CD4-positive, alpha-beta T cell treated with Interleukin-12 subunit alpha and Interleukin-12 subunit beta, for 1 hour (primary cell): ENCODE results near the gene FOXK1.
"Not testable (repeated sequence)": the region's sequence is repeated elsewhere in the genome, so short reads cannot be mapped to it uniquely, and the experiment has no call there.

Source experiments
- DNase-seq: peaks from one replicate; pipeline ENCODE4 v3.0.0-alpha.2; 2020

FOXK1 gene

GRCh38 chr7:4681886-4682620, at the start of gene FOXK1:
Gene FOXK1, plus strand, starts transcription at chr7:4682295. Its CDS starts 14 bp downstream, at chr7:4682309.
- DNase-seq, result peak; percentile 84

- DNase-seq, result no peak
These were observed 49.1 kb upstream of the FOXK1 start for GRCh38 chr7:4633012-4633411.

- no peak for DNase-seq
These were observed 47.9 kb upstream of the FOXK1 start for GRCh38 chr7:4634166-4634565.

DNA sequence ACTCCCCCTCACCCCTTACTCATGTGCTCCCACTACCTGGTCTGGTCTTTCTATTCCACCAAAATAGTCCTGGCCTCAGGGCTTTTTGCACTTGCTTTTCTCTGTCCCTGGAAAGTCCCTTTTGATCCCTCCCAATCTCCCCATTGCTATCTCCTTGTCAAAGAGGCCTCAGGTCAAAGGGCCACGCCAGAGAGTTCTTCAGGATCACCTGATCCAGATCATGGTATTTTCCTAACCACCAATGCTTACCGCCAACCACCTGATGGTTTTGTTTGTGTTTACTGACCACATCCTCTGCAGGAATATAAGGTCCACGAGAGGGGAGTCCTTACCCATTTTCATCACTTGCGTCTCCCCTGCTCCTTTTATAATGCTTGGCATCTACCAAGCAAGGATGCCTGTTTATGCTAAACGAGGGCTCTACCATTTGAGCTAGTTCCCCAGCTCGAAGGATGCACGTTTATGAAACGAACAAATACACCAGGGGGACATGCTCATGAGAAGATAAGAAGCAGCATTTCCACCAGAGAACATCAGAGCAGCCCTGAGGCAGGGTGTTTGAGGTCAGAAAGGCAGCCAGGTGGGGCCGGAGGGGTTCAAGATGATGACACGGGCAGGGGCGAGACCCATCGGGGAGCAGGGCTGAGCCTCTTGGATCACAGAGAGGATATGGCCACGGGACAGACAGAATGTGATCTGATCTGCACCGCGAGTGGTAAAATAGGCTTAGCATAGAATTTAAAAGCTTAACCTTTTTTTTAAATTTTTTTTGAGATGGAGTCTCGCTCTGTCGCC, 43.1 kb upstream of the FOXK1 start:
- DNase-seq, result no peak

DNA sequence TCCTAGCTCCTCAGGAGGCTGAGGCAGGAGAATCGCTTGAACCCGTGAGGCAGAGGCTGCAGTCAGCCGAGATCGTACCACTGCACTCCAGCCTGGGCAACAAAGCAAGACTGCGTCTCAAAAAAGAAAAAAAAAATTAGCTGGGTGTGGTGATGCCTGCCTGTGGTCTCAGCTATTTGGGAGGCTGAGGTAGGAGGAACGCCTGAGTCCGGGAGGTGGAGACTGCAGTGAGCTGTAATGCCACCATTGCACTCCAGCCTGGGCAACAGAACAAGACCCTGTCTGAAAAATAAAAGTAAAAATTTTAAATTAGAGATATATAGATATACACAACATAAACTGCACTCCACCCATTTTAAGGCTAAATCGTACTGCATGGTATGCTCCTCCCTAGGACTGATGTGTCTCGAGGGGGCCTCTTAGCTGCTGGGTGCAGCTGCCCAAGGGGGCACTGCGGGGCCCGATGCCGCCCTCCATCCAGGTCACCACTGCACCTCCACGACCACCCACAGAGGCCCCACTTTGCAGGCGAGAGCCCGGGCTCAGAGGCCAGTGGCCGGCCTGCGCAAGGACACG, 40.9 kb upstream of the FOXK1 start:
- no peak for DNase-seq

- peak; percentile 97 for DNase-seq
These were observed 40.2 kb upstream of the FOXK1 start for GRCh38 chr7:4641667-4642467.

GRCh38 chr7:4642468-4643203, 39.5 kb upstream of the FOXK1 start:
- DNase-seq, result peak; percentile 6

GRCh38 chr7:4643204-4643471, 39.0 kb upstream of the FOXK1 start:
- DNase-seq, result not testable (repeated sequence)

- DNase-seq, result no peak
These were observed 36.8 kb upstream of the FOXK1 start for GRCh38 chr7:4645246-4645645.

DNA sequence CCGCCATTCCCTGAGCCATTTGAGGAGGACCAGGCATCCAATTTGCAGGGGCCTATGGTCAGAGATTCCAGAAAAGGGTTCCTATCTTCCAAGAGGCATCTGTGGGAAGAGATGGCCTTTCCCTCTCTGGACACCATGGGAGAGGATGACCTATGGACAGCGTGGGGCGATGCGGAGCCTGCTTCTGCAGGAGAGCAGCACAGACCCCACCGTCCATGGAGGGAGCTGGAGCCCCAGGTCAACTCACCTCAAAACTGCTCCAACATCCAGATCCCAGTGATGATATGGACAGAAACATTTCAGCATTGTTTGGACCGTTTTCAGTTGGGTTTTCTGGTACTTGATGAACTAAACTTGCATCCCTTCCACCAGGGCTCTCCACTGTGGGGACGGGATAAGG, 34.0 kb upstream of the FOXK1 start:
- no peak for DNase-seq

DNA sequence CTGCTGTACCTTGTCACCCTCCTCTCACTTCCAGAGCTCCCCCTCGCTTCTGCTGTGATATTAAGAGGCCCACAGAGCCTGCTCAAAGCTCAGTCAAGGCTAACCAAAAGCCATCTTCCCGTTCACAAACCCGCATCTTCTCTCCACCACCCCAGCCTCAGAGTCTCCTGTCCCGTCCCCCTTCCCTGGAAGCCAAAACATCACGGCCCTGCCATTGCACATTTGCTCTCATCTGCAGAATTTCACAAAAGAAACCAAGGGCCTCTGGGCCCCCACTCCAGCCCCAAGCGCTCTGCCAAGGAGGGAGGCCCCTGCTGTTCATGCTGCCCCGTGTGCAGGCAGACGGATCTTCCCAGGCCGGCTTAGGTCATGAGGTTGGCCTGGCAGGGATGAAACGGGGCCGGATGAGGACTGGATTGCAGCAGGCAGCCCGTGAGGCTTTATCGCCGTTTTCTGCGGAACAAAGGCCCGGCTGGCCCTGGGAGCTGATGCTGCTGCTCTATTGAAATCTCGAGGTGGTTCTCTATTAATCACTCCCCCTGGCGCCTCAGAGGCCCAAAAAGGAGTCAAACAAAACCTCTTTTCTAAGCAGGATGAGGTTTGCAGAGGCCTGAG, 31.6 kb upstream of the FOXK1 start:
- DNase-seq, result no peak

- no peak for DNase-seq
These were observed 28.3 kb upstream of the FOXK1 start for GRCh38 chr7:4653771-4654170.

- no peak for DNase-seq
These were observed 26.8 kb upstream of the FOXK1 start for GRCh38 chr7:4655311-4655710.

- DNase-seq, result no peak
These were observed 26.2 kb upstream of the FOXK1 start for GRCh38 chr7:4655896-4656295.

GRCh38 chr7:4657640-4658417, 24.3 kb upstream of the FOXK1 start:
- no peak for DNase-seq

GRCh38 chr7:4659551-4660286, 22.4 kb upstream of the FOXK1 start:
- DNase-seq, result no peak

DNA sequence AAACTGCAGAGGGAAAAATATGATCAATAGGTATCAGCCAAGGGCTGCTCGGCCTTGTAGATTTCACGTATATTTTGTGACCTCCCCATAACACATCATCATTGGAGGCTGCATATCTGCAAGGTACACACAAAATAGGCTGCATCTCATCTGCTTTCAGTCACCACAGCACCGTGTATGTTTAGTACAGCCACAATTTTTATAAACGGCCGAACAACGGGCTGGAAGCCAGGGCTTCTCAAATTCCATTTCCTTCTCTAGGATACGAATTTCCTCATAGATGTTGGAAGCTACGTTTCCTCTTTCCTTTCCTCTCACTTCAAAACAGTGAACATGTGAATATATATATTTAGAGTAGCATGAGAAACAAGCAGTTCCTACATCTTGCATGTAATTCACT, 20.2 kb upstream of the FOXK1 start:
- no peak for DNase-seq

GRCh38 chr7:4663239-4664018, 18.7 kb upstream of the FOXK1 start:
- DNase-seq, result no peak

DNA sequence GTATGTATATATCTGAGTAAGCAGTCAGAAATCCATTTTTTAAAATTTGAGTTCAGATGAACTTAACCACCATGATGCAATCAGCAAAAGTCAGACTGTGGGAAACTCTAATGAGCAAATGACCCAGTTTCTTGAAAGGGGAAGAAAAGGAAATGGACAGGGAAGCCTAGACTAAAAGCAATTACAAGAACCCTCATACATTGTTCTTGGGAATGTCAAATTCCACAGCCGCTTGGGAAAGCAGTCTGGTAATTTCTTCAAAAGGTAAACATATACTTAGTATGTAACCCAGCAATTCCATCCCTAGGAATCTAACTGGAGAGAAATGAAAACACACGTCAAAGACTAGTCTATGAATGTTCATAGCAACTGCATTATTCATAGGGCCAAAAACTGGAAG, 16.4 kb upstream of the FOXK1 start:
- DNase-seq, result no peak
